Activated T-helper 17 cell treated with anti-CD3 and anti-CD28 coated beads, Interleukin-2, amount 50 U/mL, for 72 hours (primary cell): ENCODE data around the gene AOPEP. TPM values are rescaled to one million over a fixed set of nuclear protein-coding genes. Genes with fewer than 3 reads are reported as not detected.
A peak's percentile ranks its signal among the peaks of the same experiment; 100 is the strongest.

ENCODE experiments used
- ATAC-seq: fragments of 150-1000 bp; cut with Tn5 transposase; replicated peaks from 2 replicates; pipeline ENCODE4 v1.10.0; 2021; ENCODE audit warnings: mild to moderate bottlenecking, moderate library complexity
- H3K27ac Mint-ChIP-seq: one replicate; pipeline ENCODE4 v1.8.0; 2022; ENCODE audit warnings: mixed read lengths
- H3K27me3 Mint-ChIP-seq: one replicate; pipeline ENCODE4 v1.8.0; 2022; ENCODE audit warnings: mixed read lengths
- H3K36me3 Mint-ChIP-seq: one replicate; pipeline ENCODE4 v1.8.0; 2022; ENCODE audit warnings: low read depth, mild to moderate bottlenecking, mixed read lengths
- H3K4me1 Mint-ChIP-seq: one replicate; pipeline ENCODE4 v1.8.0; 2022; ENCODE audit warnings: mixed read lengths
- H3K4me3 Mint-ChIP-seq: one replicate; pipeline ENCODE4 v1.8.0; 2022; ENCODE audit warnings: mild to moderate bottlenecking, mixed read lengths
- H3K9me3 Mint-ChIP-seq: one replicate; pipeline ENCODE4 v1.8.0; 2022; ENCODE audit warnings: mixed read lengths
- total RNA-seq, 2 donors: library from RNA; stranded (reverse); gene quantifications; one replicate each; pipeline ENCODE4 v1.2.3, GENCODE V29; 2022

AOPEP gene
- total RNA-seq, 2 donors from 2014 or later = 15.5 to 16.4 TPM

- H3K9me3 Mint-ChIP-seq = peaks cover 4% of the 10 kb centered on the region
- no peaks in the 10 kb centered on the region for H3K36me3 Mint-ChIP-seq
- peak overlapping the region; percentile 61 for H3K4me3 Mint-ChIP-seq
- H3K4me1 Mint-ChIP-seq = peaks cover 35% of the 10 kb centered on the region
- H3K27me3 Mint-ChIP-seq = no peaks in the 10 kb centered on the region
- peak overlapping the region; percentile 83 for H3K27ac Mint-ChIP-seq
- ATAC-seq = no peak
Observed at GRCh38 chr9:94859891-94860290, 133.4 kb downstream of the AOPEP start.

GRCh38 chr9:94860678-94861588 is 134.4 kb downstream of the AOPEP start:
- Mint-ChIP-seq H3K27me3 (no peaks in the 10 kb centered on the region), H3K9me3 (peaks cover 4% of the 10 kb centered on the region), H3K4me3 (peak overlapping the region; percentile 61), H3K36me3 (no peaks in the 10 kb centered on the region), H3K27ac (peak overlapping the region; percentile 83), H3K4me1 (peaks cover 35% of the 10 kb centered on the region)
- peak; percentile 90 for ATAC-seq

GRCh38 chr9:94861589-94862272 is 135.2 kb downstream of the AOPEP start:
- Mint-ChIP-seq H3K36me3 (no peaks in the 10 kb centered on the region), H3K9me3 (peaks cover 4% of the 10 kb centered on the region), H3K27me3 (no peaks in the 10 kb centered on the region), H3K4me1 (peaks cover 35% of the 10 kb centered on the region), H3K4me3 (peak overlapping the region; percentile 61), H3K27ac (peak overlapping the region; percentile 83)
- ATAC-seq = no peak

- Mint-ChIP-seq H3K4me3 (no peak overlapping the region), H3K27me3 (no peaks in the 10 kb centered on the region), H3K4me1 (peaks cover 32% of the 10 kb centered on the region), H3K9me3 (no peaks in the 10 kb centered on the region), H3K27ac (no peak overlapping the region), H3K36me3 (no peaks in the 10 kb centered on the region)
- ATAC-seq = no peak
Observed at GRCh38 chr9:94864196-94864595, 137.7 kb downstream of the AOPEP start.

- no peak for ATAC-seq
- Mint-ChIP-seq H3K9me3 (no peaks in the 10 kb centered on the region), H3K27ac (no peak overlapping the region), H3K4me3 (no peak overlapping the region), H3K36me3 (no peaks in the 10 kb centered on the region), H3K4me1 (peaks cover 31% of the 10 kb centered on the region), H3K27me3 (no peaks in the 10 kb centered on the region)
Observed at GRCh38 chr9:94864862-94865509, 138.5 kb downstream of the AOPEP start.

GRCh38 chr9:94865582-94866452 is 139.3 kb downstream of the AOPEP start:
- H3K9me3 Mint-ChIP-seq = peaks cover 1% of the 10 kb centered on the region
- H3K4me3 Mint-ChIP-seq = no peak overlapping the region
- no peaks in the 10 kb centered on the region for H3K27me3 Mint-ChIP-seq
- H3K27ac Mint-ChIP-seq = no peak overlapping the region
- ATAC-seq = no peak
- H3K36me3 Mint-ChIP-seq = no peaks in the 10 kb centered on the region
- H3K4me1 Mint-ChIP-seq = peaks cover 31% of the 10 kb centered on the region

- ATAC-seq = no peak
- Mint-ChIP-seq H3K36me3 (no peaks in the 10 kb centered on the region), H3K27me3 (no peaks in the 10 kb centered on the region), H3K27ac (no peak overlapping the region), H3K4me3 (no peak overlapping the region), H3K9me3 (peaks cover 6% of the 10 kb centered on the region), H3K4me1 (peaks cover 31% of the 10 kb centered on the region)
Observed at GRCh38 chr9:94866770-94867169, 140.3 kb downstream of the AOPEP start.

GRCh38 chr9:94867281-94867841 is 140.9 kb downstream of the AOPEP start:
- H3K9me3 Mint-ChIP-seq = peaks cover 6% of the 10 kb centered on the region
- H3K27ac Mint-ChIP-seq = no peak overlapping the region
- H3K36me3 Mint-ChIP-seq = no peaks in the 10 kb centered on the region
- H3K4me1 Mint-ChIP-seq = peaks cover 35% of the 10 kb centered on the region
- no peak for ATAC-seq
- no peaks in the 10 kb centered on the region for H3K27me3 Mint-ChIP-seq
- H3K4me3 Mint-ChIP-seq = no peak overlapping the region

- no peaks in the 10 kb centered on the region for H3K36me3 Mint-ChIP-seq
- H3K4me3 Mint-ChIP-seq = no peak overlapping the region
- H3K4me1 Mint-ChIP-seq = peaks cover 34% of the 10 kb centered on the region
- no peak for ATAC-seq
- H3K27ac Mint-ChIP-seq = no peak overlapping the region
- peaks cover 3% of the 10 kb centered on the region for H3K27me3 Mint-ChIP-seq
- H3K9me3 Mint-ChIP-seq = peaks cover 6% of the 10 kb centered on the region
Observed at GRCh38 chr9:94867842-94868312, 141.4 kb downstream of the AOPEP start.

- H3K27ac Mint-ChIP-seq = no peak overlapping the region
- H3K9me3 Mint-ChIP-seq = peaks cover 6% of the 10 kb centered on the region
- no peak for ATAC-seq
- H3K36me3 Mint-ChIP-seq = no peaks in the 10 kb centered on the region
- no peak overlapping the region for H3K4me3 Mint-ChIP-seq
- H3K4me1 Mint-ChIP-seq = peaks cover 34% of the 10 kb centered on the region
- H3K27me3 Mint-ChIP-seq = peaks cover 3% of the 10 kb centered on the region
Observed at GRCh38 chr9:94868464-94868863, 142.0 kb downstream of the AOPEP start.

GRCh38 chr9:94869415-94869843 is 142.9 kb downstream of the AOPEP start:
- Mint-ChIP-seq H3K27me3 (peaks cover 3% of the 10 kb centered on the region), H3K9me3 (peaks cover 6% of the 10 kb centered on the region), H3K4me1 (peaks cover 34% of the 10 kb centered on the region), H3K4me3 (peak overlapping the region; percentile 67), H3K27ac (peak overlapping the region; percentile 46), H3K36me3 (no peaks in the 10 kb centered on the region)
- ATAC-seq = peak; percentile 37

GRCh38 chr9:94870465-94870792 is 143.9 kb downstream of the AOPEP start:
- Mint-ChIP-seq H3K4me1 (peaks cover 35% of the 10 kb centered on the region), H3K9me3 (peaks cover 6% of the 10 kb centered on the region), H3K36me3 (no peaks in the 10 kb centered on the region), H3K27me3 (peaks cover 3% of the 10 kb centered on the region), H3K27ac (peak overlapping the region; percentile 87), H3K4me3 (peak overlapping the region; percentile 67)
- ATAC-seq = no peak

GRCh38 chr9:94870793-94871558 is 144.5 kb downstream of the AOPEP start:
- H3K9me3 Mint-ChIP-seq = peaks cover 6% of the 10 kb centered on the region
- peak; percentile 61 for ATAC-seq
- H3K4me1 Mint-ChIP-seq = peaks cover 41% of the 10 kb centered on the region
- H3K27me3 Mint-ChIP-seq = peaks cover 3% of the 10 kb centered on the region
- no peaks in the 10 kb centered on the region for H3K36me3 Mint-ChIP-seq
- H3K27ac Mint-ChIP-seq = peak overlapping the region; percentile 87
- peak overlapping the region; percentile 67 for H3K4me3 Mint-ChIP-seq
